Ureter (tissue), 1 donor: ENCODE data around the gene CAMTA1. TPM values are rescaled to one million over a fixed set of nuclear protein-coding genes. Genes with fewer than 3 reads are reported as not detected.
"Not testable (repeated sequence)": the region's sequence is repeated elsewhere in the genome, so short reads cannot be mapped to it uniquely, and the experiment has no call there.

Experiments used
- DNase-seq: peaks from one replicate; pipeline ENCODE4 v3.0.0-alpha.2; 2020; ENCODE audit warnings: low spot score
- total RNA-seq: library from RNA; stranded (reverse); gene quantifications from one replicate; pipeline ENCODE4 v1.2.4, GENCODE V29; 2023
- donor health status: DM: yes; HTN: yes; CAD: no.

Gene CAMTA1
- total RNA-seq, 1 donor from 2014 or later, result 88.1 TPM

DNA sequence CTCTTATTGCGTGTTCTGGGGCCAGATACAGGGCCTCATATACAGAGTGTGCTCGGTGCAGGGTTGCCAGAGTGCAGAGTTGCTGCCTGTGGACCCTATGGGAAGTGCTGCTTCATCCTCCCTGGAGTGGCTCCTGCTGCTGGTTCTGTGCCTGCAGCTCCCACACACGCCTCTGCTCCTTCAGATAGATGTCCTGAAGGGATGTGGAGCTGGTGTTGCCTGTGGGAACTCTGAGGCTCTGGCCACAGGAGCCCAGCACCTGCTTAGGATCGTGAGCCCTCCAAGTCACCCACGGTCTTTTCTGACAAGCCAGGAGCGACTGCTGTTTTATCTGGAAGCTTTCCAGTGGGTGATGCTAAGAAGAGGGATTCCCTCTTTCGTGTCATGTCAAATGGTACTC, 120.5 kb downstream of the CAMTA1 start:
- no peak for DNase-seq

DNA sequence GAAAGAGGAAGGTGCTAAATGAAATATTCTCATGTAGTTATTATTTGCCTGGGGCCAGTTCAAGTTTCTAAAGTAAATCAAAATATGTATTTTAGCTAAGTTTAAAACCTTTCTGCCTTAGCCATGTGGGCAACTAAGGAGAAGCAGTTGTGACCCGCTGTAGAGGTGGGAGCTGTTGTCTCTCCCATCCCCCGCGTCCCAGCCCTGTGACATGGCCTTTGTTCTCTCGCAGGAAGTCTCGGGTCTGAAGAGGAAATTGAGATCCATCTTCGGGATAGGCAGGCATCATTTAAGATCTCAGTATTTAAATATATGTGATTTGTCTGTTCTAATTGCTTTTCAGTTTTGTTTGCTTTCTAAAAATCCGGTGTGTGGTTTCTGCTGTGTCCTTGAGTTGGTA, 121.5 kb downstream of the CAMTA1 start:
- no peak for DNase-seq

GRCh38 chr1:6907201-6907600, 121.9 kb downstream of the CAMTA1 start:
- DNase-seq, result no peak

DNA sequence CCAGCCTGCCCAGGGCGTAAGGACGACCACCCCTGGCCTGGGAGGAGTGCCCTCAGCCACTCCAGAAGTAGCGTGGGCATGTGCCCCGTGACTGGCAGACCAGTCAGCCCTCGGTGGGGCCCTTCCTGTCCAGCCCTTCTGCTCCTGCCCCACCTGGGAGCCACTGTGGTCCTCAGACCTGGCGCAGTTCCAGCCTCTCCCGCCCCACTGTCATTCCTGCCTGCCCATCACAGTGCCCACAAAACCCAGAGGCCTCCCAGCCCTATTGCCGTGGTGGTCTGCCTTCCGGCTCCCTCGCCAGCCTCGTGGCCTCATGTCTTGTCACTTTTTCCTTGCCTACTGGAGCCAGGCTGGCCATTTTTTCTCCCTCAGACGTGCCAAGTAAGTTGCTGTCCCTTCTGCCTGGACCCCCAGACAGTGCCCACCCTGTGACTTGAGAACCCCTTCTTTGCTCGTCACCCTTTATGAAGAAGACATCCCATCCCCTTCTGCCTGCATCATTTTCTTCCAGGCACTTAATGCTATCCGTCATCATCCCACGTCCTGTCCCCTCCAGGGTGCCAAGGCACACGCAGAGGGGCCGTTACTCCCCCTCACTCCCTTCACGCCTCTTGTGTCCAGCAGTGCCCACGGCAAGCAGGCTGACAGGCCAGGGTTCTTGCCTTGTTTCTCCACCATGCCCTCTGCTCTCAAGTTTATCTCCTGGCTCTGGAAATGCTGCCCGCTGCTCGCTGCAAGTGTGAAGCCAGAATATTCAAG, 122.6 kb downstream of the CAMTA1 start:
- no peak for DNase-seq

DNA sequence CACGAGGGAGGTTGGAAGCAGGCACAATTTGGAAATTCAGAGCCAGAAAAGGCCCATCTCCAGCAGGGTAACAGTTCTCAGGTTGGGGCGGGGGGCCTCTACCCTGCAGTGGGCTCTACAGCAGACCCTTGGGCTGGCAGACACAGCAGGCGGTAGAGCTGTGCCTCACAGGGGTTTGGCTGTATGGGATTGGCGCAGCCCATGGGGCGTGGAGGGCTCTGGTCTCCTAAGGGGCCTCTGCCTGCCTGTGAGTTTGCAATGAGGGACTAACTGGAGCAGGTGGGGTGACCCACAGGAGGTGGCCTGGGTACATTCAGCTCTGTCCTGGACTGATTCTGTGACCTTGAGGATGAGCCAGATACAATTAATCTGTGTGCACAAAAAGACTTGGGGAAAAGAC, 124.1 kb downstream of the CAMTA1 start:
- no peak for DNase-seq

- DNase-seq, result no peak
Measured at GRCh38 chr1:6909857-6910256, 124.6 kb downstream of the CAMTA1 start.

DNA sequence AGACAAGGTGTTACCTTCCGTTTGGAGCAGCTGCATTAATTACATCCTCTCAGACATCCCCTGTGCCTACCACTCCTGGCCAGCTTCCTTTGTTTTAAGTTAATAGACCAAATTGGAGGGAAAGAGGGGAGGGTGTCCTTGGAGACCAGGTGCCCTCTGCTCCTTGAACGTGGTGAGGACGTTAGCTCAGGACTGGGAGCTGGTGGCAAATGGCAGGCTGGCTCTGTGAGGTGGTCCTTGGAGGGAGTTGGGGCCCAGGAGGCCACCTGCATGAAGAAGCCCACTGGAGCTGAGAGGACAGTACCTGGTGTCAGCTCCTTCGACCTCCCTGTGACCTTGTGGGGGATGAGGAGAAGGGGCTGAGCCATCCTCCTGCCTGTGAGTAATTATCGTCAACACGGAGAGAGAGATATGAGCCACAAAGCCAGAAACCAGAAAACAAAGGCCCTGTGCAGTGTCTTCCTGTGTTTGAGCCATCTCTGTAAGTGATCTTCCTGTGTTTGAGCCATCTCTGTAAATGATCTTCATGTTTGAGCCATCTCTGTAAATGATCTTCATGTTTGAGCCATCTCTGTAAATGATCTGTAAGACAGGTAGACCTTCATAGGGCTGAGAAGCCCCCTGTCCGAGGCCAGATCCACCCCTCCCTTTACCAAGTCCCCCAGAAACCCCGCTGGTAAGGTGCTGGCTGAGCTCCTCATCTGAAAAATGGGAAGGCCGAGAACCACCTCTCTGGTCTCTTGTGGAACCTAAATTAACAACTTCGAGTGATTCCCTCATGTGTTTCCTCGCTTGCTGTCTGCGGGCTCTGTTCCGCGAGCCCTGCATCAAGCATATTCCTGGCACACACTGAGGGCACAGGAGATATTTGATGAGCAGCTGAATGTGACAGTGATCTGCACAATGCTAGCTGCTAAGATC, 126.0 kb downstream of the CAMTA1 start:
- DNase-seq, result no peak

GRCh38 chr1:6911974-6912373, 126.7 kb downstream of the CAMTA1 start:
- DNase-seq, result no peak

DNA sequence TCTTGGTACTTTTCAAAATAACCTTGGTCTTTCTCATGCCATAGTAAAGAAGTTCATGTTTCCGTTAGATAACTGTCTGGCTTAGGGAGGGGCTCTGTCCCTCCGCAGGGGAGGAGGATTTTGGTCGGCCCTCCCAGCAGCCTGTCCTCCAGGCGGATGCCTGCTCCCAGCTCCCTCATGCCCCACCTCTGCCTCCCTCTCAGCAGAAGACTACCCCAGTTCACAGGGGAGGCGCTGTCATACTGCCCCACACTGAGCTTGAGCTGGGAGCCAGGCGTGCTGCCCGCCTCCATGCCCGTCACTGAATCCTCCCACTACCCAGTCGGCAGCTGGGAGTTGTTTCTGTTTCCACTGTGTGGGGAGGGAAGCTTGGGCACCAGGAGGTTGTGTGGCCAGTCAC, 127.3 kb downstream of the CAMTA1 start:
- no peak for DNase-seq

DNA sequence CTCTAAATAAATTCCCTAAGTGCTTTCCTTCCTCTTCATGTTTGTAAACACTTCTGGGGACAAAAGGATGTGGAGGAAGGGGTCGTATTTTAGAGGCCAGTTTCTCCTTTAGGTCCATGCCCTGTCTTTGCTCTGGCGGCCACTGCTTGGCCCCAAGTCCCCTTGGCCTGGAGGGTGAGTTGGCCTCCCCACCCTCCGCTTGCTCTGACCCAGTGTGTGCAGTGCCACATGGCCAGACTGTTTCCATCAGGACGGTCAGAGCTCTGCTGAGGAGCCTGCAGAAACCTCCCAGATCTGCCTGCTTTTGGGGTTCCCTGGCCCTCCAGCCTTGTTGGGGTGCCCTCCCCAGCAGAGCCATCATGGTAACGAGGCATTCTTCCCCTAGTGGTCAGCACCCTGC, 127.8 kb downstream of the CAMTA1 start:
- DNase-seq, result no peak

DNA sequence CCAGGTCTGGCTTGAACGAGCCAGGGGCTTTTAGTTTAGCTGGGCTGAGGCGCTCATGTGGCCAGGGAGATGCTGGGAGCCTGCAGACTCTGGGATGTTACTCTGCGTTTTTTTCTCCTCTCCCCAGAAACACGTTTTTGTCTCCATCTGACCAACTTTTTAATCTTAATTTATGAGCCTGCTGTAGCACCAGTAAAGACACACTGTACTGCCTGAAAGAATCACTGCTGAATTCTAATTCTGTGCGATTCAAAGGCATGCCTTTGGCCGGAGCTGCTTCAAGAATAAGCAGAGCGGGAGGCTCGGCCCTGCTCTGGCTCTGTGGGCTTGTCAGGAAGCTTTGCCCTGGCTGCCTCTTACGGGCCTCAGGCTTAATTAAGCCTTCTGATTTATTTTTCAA, 129.5 kb downstream of the CAMTA1 start:
- DNase-seq, result no peak

GRCh38 chr1:6915999-6916565, 130.8 kb downstream of the CAMTA1 start:
- no peak for DNase-seq

DNA sequence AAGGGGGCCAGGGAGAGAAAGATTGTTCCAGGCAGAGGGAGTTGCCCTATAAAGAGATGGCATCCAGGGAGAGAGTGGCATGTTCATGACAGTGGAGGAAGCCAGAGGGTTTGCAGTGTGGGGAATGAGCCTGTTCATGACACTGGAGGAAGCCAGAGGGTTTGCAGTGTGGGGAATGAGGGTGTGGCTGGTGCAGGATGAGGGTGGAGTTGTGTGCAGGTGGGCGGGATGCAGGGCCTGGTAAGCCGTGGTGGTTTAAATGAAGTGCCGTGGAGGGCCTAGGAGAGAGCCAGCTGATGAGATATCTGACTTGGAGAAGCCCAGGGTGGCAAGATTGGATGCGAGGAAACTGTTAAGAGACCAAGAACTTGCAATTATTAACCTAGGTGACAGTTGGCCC, 131.8 kb downstream of the CAMTA1 start:
- no peak for DNase-seq

DNA sequence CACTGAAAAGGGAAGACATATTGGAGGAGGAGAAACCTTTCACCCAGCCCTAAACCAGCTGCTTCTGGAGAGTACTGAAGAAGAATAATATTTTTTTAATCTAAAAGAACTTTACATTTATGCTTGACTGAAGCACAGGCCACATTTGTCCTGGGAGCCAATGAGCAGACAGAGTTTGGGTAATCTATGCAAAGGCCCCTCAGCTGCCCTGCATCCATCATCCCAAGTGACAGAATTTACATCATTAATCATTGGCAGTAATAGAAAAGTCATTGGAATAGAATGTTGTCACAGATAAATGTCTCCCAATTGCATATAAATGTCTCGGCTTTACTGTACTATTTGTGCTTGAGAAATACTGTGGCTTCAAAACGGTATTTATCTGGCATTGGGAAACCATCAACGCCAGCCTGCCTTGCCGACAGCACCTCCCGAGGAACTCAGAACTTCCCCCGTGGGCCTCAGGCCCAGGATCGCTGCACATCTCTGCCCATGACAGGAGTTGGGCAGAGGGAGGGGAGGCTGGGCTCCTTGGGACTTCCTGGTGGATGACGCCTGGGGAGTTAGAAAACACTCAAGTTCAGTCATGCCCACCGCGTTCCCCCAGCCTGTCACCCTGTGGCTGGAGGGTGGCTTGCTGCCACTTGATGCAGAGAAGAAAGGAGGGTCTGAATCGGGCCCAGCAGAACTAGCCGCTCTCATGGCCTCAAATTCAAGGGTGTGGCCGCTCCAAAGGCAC, 133.1 kb downstream of the CAMTA1 start:
- peak; percentile 67 for DNase-seq

DNA sequence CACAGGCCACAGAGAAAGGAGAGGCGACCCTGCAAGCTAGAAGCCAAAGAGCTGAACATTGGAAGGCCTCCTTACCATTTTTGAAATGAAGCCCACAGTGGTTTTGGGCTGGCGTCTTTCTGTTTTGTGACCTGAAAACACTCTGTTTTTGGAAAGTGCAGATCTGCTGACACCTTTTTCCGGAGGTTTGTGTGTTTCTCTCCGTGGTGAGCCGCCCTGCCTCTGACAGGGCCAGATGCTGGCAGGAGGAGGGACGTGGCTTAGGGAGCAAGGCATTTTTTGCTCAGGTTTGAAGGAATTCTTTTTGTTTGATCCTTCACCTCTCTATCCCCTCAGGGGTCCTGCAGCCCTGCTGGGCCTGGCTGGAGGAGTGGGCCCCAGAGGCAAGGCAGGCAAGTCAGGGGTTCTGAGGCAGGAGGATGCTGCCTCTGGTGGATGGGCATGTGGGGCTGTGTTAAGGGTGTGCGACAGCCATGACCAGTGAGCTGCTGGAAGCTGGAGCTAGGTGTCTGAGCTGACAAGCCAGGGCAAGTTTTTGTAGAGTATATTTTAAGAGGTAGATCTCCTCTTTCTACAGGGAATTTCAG, 133.8 kb downstream of the CAMTA1 start:
- DNase-seq, result no peak

DNA sequence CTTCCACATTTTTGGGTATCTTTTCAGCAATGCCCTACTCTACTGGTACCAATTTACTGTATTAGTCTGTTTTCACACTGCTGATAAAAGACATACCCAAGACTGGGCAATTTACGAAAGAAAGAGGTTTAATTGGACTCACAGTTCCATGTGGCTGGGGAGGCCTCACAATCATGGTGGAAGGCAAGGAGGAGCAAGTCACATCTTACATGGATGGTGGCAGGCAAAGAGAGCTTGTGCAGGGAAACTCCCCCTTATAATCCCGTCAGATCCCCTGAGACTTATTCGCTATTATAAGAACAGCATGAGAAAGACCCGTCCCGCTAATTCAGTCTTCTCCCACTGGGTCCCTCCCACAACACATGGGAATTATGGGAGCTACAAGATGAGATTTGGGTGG, 136.3 kb downstream of the CAMTA1 start:
- not testable (repeated sequence) for DNase-seq

- peak; percentile 61 for DNase-seq
Measured at GRCh38 chr1:6922096-6922931, 137.1 kb downstream of the CAMTA1 start.

DNA sequence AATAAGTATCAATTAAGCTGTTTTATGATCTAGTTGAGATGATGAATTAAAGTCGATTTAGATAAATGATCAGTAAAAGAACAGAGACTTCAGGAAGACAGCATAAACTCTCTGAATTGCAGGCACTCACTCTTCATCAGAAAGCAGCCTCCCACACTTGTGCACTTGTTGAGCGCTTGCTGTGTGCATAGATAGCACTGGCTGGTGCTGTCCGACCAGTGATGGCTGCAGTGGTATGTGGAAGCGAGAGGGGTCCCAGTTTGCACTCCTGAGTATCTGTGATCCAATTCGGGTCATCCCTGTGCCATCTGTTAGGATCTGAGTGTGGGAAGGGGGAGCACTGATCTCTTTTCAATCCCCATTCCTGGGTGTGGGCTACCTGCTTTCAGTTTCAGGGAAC, 137.8 kb downstream of the CAMTA1 start:
- no peak for DNase-seq

GRCh38 chr1:6923416-6923815, 138.2 kb downstream of the CAMTA1 start:
- DNase-seq, result no peak
